HCT116 (cell line): ENCODE measurements around the gene TSC1. TPM values are rescaled to one million over a fixed set of nuclear protein-coding genes. Genes with fewer than 3 reads are reported as not detected.

Experiments
- ATAC-seq: fragments of 200-7000 bp; cut with Tn5 transposase; 2 replicates; pipeline ENCODE4 v1.9.1; 2020; ENCODE audit warnings: mild to moderate bottlenecking, moderate library complexity
- BruUV-seq: library from RNA; stranded (reverse); fragments of 400-500 nt; replicated peaks from 2 replicates; lab custom pipeline; 2021; lab: Mats Ljungman, UMichigan
- CTCF ChIA-PET: fragments of 300-600 bp; sonication (Branson Sonifier 250); formaldehyde crosslinking; loops from one replicate; lab custom pipeline; 2021; ENCODE audit warnings: antibody characterized with exemption; lab: Charles Lee
- POLR2A ChIA-PET: fragments of 300-600, 350-600 bp; sonication (Branson Sonifier 250); formaldehyde crosslinking; loops from one replicate; lab custom pipeline; 2021; ENCODE audit warnings: antibody characterized with exemption; lab: Charles Lee
- RAD21 ChIA-PET, 2 experiments: fragments of 300-600 bp; sonication (Branson Sonifier 250); formaldehyde crosslinking; loops; one replicate each; lab custom pipeline; 2023; ENCODE audit warnings: low total read pairs in 2 of 2; ENCODE audit not compliant: uncharacterized antibody in 2 of 2, unreplicated experiment in 2 of 2, low non-redundant PET in 1 of 2; lab: Charles Lee
- DNase-seq: peaks from one replicate; pipeline ENCODE4 v3.0.0-alpha.2; 2010; ENCODE audit warnings: low read depth, low spot score
- H2AFZ ChIP-seq: fragments of 200-600 bp; shearing (Covaris generic), sonication (generic); 2 replicates; pipeline ENCODE4 v1.6.1; 2017; ENCODE audit warnings: low read depth, mixed run types, mixed read lengths, antibody characterized with exemption, low read length; ENCODE audit not compliant: poor library complexity, severe bottlenecking
- H3K27ac ChIP-seq: 2 replicates; pipeline ENCODE4 v1.5.1; 2012; ENCODE audit warnings: low read depth, low read length
- H3K27me3 ChIP-seq: fragments of 200-600 bp; sonication (generic); 2 replicates; pipeline ENCODE4 v1.6.1; 2016; ENCODE audit warnings: mixed run types, low read length, mixed read lengths; ENCODE audit not compliant: insufficient read depth
- H3K36me3 ChIP-seq, 2 experiments: fragments of 200-500 bp in 1 of 2; fragments of 200-600 bp in 1 of 2; sonication (Bioruptor generic) in 1 of 2; sonication (generic) in 1 of 2; 2 replicates each; pipeline versions ENCODE4 v1.5.1 to v1.6.1; 2014 to 2016; ENCODE audit warnings: low read length in 2 of 2, inconsistent platforms in 1 of 2, mixed read lengths in 1 of 2, mixed run types in 1 of 2; ENCODE audit not compliant: insufficient read depth in 2 of 2, control insufficient read depth in 1 of 2
- H3K4me1 ChIP-seq, 2 experiments: fragments of 200-600 bp in 1 of 2; sonication (generic) in 1 of 2; 2 replicates each; pipeline versions ENCODE4 v1.5.1 to v1.6.1; 2012 to 2017; ENCODE audit warnings: low read length in 2 of 2, inconsistent platforms in 1 of 2, mild to moderate bottlenecking in 1 of 2, mixed read lengths in 1 of 2, mixed run types in 1 of 2, moderate library complexity in 1 of 2; ENCODE audit not compliant: insufficient read depth in 2 of 2, control insufficient read depth in 1 of 2
- H3K4me2 ChIP-seq: fragments of 200-600 bp; sonication (generic); 2 replicates; pipeline ENCODE4 v1.6.1; 2017; ENCODE audit warnings: mixed run types, low read length, mixed read lengths
- H3K4me3 ChIP-seq, 2 experiments: fragments of 200-600 bp in 1 of 2; sonication (generic) in 1 of 2; replicated peaks in 1 of 2; 2 replicates each; pipeline ENCODE4 v1.5.1; 2011 to 2016; ENCODE audit warnings: low read length in 2 of 2, control low read depth in 1 of 2, low read depth in 1 of 2, mild to moderate bottlenecking in 1 of 2, mixed read lengths in 1 of 2, mixed run types in 1 of 2
- H3K79me2 ChIP-seq: fragments of 200-600 bp; sonication (generic); 2 replicates; pipeline ENCODE4 v1.6.1; 2017; ENCODE audit warnings: mild to moderate bottlenecking, mixed run types, low read length, moderate library complexity, mixed read lengths; ENCODE audit not compliant: insufficient read depth
- H3K9ac ChIP-seq: fragments of 200-600 bp; sonication (generic); 2 replicates; pipeline ENCODE4 v1.6.1; 2016; ENCODE audit warnings: low read length, mixed read lengths
- H3K9me2 ChIP-seq: fragments of 200-600 bp; sonication (generic), shearing (Covaris generic); 2 replicates; pipeline ENCODE4 v1.6.1; 2017; ENCODE audit warnings: mixed run types, mild to moderate bottlenecking, moderate library complexity; ENCODE audit not compliant: insufficient read depth
- H3K9me3 ChIP-seq, 2 experiments: fragments of 200-500 bp in 1 of 2; fragments of 200-600 bp in 1 of 2; sonication (Bioruptor generic) in 1 of 2; sonication (generic) in 1 of 2; 2 replicates each; pipeline ENCODE4 v1.6.1; 2014 to 2017; ENCODE audit warnings: low read length in 2 of 2, mixed read lengths in 2 of 2, inconsistent platforms in 1 of 2, low read depth in 1 of 2, mild to moderate bottlenecking in 1 of 2, mixed run types in 1 of 2, moderate library complexity in 1 of 2; ENCODE audit not compliant: control insufficient read depth in 1 of 2, insufficient read depth in 1 of 2
- H4K20me1 ChIP-seq: fragments of 200-600 bp; sonication (generic), shearing (Covaris generic); 2 replicates; pipeline ENCODE4 v1.6.1; 2017; ENCODE audit warnings: mixed run types, mild to moderate bottlenecking, moderate library complexity; ENCODE audit not compliant: insufficient read depth
- ATF3 ChIP-seq: IDR thresholded peaks from 2 replicates; pipeline ENCODE4 v1.6.1; 2012
- CEBPB ChIP-seq: IDR thresholded peaks from 2 replicates; pipeline ENCODE4 v1.6.1; 2012; ENCODE audit warnings: low read depth
- CTCF ChIP-seq, 3 experiments: fragments of 200-600 bp in 1 of 3; sonication (generic) in 1 of 3; IDR thresholded peaks in 2 of 3; conservative IDR thresholded peaks in 1 of 3; 2 replicates each; pipeline ENCODE4 v1.5.1; 2012 to 2017; ENCODE audit warnings: low read depth in 2 of 3, low read length in 2 of 3, antibody characterized with exemption in 1 of 3, borderline replicate concordance in 1 of 3, control low read depth in 1 of 3, mild to moderate bottlenecking in 1 of 3, mixed read lengths in 1 of 3, mixed run types in 1 of 3, moderate library complexity in 1 of 3; ENCODE audit not compliant: insufficient read depth in 1 of 3
- EGR1 ChIP-seq: IDR thresholded peaks from 2 replicates; pipeline ENCODE4 v1.6.1; 2012; ENCODE audit warnings: low read depth
- EZH2 ChIP-seq: fragments of 200-600 bp; sonication (generic); IDR thresholded peaks from 2 replicates; pipeline ENCODE4 v1.6.1; 2017; ENCODE audit warnings: antibody characterized with exemption, mixed run types
- EZH2phosphoT487 ChIP-seq: fragments of 200-600 bp; IDR thresholded peaks from 2 replicates; pipeline ENCODE4 v1.6.1; 2018; ENCODE audit warnings: antibody characterized with exemption, borderline replicate concordance
- JUND ChIP-seq: IDR thresholded peaks from 2 replicates; pipeline ENCODE4 v1.6.1; 2012
- MAX ChIP-seq: IDR thresholded peaks from 2 replicates; pipeline ENCODE4 v1.6.1; 2012
- POLR2AphosphoS5 ChIP-seq: IDR thresholded peaks from 2 replicates; pipeline ENCODE4 v1.6.1; 2011; ENCODE audit warnings: mild to moderate bottlenecking, low read depth, low read length, moderate library complexity
- RAD21 ChIP-seq: IDR thresholded peaks from 2 replicates; pipeline ENCODE4 v1.6.1; 2012; ENCODE audit warnings: low read depth, mild to moderate bottlenecking
- REST ChIP-seq: IDR thresholded peaks from 2 replicates; pipeline ENCODE4 v1.6.1; 2012; ENCODE audit warnings: low read depth
- SIN3A ChIP-seq: IDR thresholded peaks from 2 replicates; pipeline ENCODE4 v1.6.1; 2012; ENCODE audit warnings: low read depth
- SRF ChIP-seq: IDR thresholded peaks from 2 replicates; pipeline ENCODE4 v1.6.1; 2012; ENCODE audit warnings: low read depth
- TCF7L2 ChIP-seq: IDR thresholded peaks from 2 replicates; pipeline ENCODE4 v1.7.0; 2011; ENCODE audit warnings: borderline replicate concordance, inconsistent platforms; ENCODE audit not compliant: insufficient read depth, insufficient read length; ENCODE audit errors: extremely low read depth
- YY1 ChIP-seq: IDR thresholded peaks from 2 replicates; pipeline ENCODE4 v1.6.1; 2011; ENCODE audit warnings: low read length, low read depth, moderate library complexity, mild to moderate bottlenecking; ENCODE audit not compliant: insufficient replicate concordance; ENCODE audit errors: extremely low read depth
- ZNF274 ChIP-seq: fragments of 200-500 bp; sonication (Bioruptor generic); IDR thresholded peaks from 2 replicates; pipeline ENCODE4 v1.6.1; 2014; ENCODE audit warnings: mild to moderate bottlenecking, low read depth, low read length, inconsistent platforms
- intact Hi-C: fragments of 100-400 bp; cut with micrococcal nuclease; formaldehyde crosslinking; loops from 2 replicates; pipeline ENCODE4 v1.10.0; 2022
- total RNA-seq: library from RNA; stranded (reverse); gene quantifications from one replicate; pipeline ENCODE4 v1.2.1, GENCODE V29; 2021; ENCODE audit not compliant: unreplicated experiment

Gene TSC1
- total RNA-seq, 1 experiment from 2014 or later, result 34.5 TPM

GRCh38 chr9:132984202-132985070, 40.0 kb upstream of the TSC1 start:
- Histone ChIP-seq H3K4me2 (no peak overlapping the region), H3K4me3 (no peak overlapping the region), H3K4me1 (peaks cover 0 to 12% of the 10 kb centered on the region in 2 experiments; a peak in 2 of 4 replicates), H3K9me3 (no peaks in the 10 kb centered on the region), H4K20me1 (no peaks in the 10 kb centered on the region), H3K79me2 (no peaks in the 10 kb centered on the region), H3K36me3 (no peaks in the 10 kb centered on the region), H3K9ac (no peak overlapping the region), H3K9me2 (no peaks in the 10 kb centered on the region), H3K27ac (no peak overlapping the region), H2AFZ (no peak overlapping the region), H3K27me3 (peaks cover 4% of the 10 kb centered on the region; the same call in 1 of the 2 replicates)
- intact Hi-C loops, result no loop called here
- BruUV-seq, result no TSS peak
- ChIA-PET RAD21 (no interaction called here), CTCF (no interaction called here), POLR2A (no interaction called here)
- TF ChIP-seq EGR1, result no peak
- no peak for TF ChIP-seq JUND
- no peak for TF ChIP-seq EZH2
- no peak for TF ChIP-seq RAD21
- TF ChIP-seq YY1, result no peak
- no peak for TF ChIP-seq REST
- TF ChIP-seq TCF7L2, result no peak
- TF ChIP-seq ATF3, result no peak
- no peak for TF ChIP-seq POLR2AphosphoS5
- no peak for TF ChIP-seq MAX
- no peak for TF ChIP-seq ZNF274
- no peak for TF ChIP-seq SIN3A
- TF ChIP-seq SRF, result no peak
- TF ChIP-seq EZH2phosphoT487, result no peak
- no peak for TF ChIP-seq CEBPB
- no peak for TF ChIP-seq CTCF (IDR thresholded peaks at IDR 0.05 in 2 of 3, conservative IDR thresholded peaks at IDR 0.05 in 1 of 3; ENCODE audit: borderline replicate concordance in 1 of 3, insufficient read depth in 1 of 3, low read depth in 2 of 3, low read length in 2 of 3)
- ATAC-seq, result no peak
- no peak for DNase-seq
